ENCODE measurements around the gene PCSK6. TPM values are rescaled to one million over a fixed set of nuclear protein-coding genes. Genes with fewer than 3 reads are reported as not detected.
A peak's percentile ranks its signal among the peaks of the same experiment; 100 is the strongest.

The PCSK6 gene
- polyA plus RNA-seq, 3 donors, result 0.05 to 0.10 TPM; not detected in 1

DNA sequence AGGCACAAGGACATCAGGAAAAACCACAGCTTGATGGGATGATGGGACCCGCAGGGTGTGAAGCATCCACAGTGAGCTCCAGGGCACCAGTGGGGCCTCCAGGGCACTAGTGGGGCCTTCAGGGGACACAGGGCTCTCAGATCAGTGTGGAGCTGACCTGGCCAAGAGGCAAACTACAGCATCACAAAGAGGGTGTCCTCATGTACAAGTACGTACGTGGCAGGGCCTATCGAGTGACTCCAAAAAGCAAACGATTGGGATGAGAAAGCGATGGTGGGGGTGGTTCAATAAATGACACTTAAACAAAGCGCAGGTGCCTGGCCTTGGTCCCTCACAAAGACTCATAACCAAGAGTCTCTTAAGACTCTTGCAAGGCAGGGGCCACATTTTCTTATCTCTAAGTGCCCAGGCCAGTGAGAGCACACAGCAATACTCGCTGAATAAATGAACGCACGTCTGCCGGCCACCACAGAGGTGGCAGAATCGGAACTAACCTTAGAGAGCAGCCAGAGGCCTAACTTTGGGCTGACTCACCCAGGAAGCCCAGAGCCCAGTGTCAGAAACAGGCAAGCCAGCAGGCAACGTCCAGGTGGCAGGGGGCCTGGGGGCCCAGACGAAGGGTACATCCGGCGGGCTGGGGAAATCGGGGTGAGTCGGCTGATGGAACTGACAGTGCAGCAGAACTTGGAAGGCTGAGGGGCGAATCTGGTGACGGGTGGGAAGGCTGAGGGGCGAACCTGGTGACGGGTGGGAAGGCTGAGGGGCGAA, 8.7 kb downstream of the PCSK6 start:
- Mint-ChIP-seq H3K36me3 (no peaks in the 10 kb centered on the region), H3K9me3 (peaks cover 0 to 1% (median 0%) of the 10 kb centered on the region in 7 donors), H3K27ac (no peak overlapping the region), H3K27me3 (ENCODE audit: low read depth in 3 of 3) (peaks cover 11 to 37% (median 16%) of the 10 kb centered on the region in 3 donors), H3K4me1 (no peaks in the 10 kb centered on the region), H3K4me3 (peak overlapping the region in 1 of 2 donors; percentile 61)
- no peaks in the 10 kb centered on the region for H3K9me3 ChIP-seq (replicated peaks in 1 of 2; ENCODE audit: control insufficient read depth in 1 of 2, insufficient read depth in 1 of 2, low read length in 2 of 2)
- no peak for DNase-seq
- no peak overlapping the region for H2AFZ ChIP-seq (ENCODE audit: insufficient read depth, low read depth, low read length, poor library complexity, severe bottlenecking)
- H3K4me3 ChIP-seq (replicated peaks in 1 of 3; ENCODE audit: low read depth in 2 of 3, low read length in 3 of 3), result no peak overlapping the region
- intact Hi-C loops (cut with micrococcal nuclease), result no loop called here
- 80% methylated on average over 18 of the region's 23 CpGs for WGBS (ENCODE audit: insufficient coverage)
- no peaks in the 10 kb centered on the region for H3K79me2 ChIP-seq (ENCODE audit: insufficient read depth, low read length)
- no peak overlapping the region for H3K9ac ChIP-seq (ENCODE audit: insufficient read depth, low read length, poor library complexity, severe bottlenecking)
- no peaks in the 10 kb centered on the region for H4K20me1 ChIP-seq (ENCODE audit: insufficient read depth, low read length)
- H3K4me1 ChIP-seq (ENCODE audit: control insufficient read depth in 1 of 2, insufficient read depth in 2 of 2, low read length in 2 of 2), result no peaks in the 10 kb centered on the region
- no peaks in the 10 kb centered on the region for H3K36me3 ChIP-seq (replicated peaks in 1 of 2; ENCODE audit: control insufficient read depth in 1 of 2, insufficient read depth in 2 of 2, low read length in 2 of 2)
- peaks cover 3 to 4% of the 10 kb centered on the region in 2 donors for H3K27me3 ChIP-seq (ENCODE audit: control insufficient read depth in 2 of 2, insufficient read depth in 2 of 2, low read length in 2 of 2)
- no peak for TF ChIP-seq CTCF (IDR thresholded peaks at IDR 0.05)
- no peak overlapping the region for H3K27ac ChIP-seq (ENCODE audit: low read depth in 1 of 2, low read length in 2 of 2)
- H3K4me2 ChIP-seq (replicated peaks; ENCODE audit: extremely low read depth, low read length, poor library complexity, severe bottlenecking), result no peak overlapping the region

DNA sequence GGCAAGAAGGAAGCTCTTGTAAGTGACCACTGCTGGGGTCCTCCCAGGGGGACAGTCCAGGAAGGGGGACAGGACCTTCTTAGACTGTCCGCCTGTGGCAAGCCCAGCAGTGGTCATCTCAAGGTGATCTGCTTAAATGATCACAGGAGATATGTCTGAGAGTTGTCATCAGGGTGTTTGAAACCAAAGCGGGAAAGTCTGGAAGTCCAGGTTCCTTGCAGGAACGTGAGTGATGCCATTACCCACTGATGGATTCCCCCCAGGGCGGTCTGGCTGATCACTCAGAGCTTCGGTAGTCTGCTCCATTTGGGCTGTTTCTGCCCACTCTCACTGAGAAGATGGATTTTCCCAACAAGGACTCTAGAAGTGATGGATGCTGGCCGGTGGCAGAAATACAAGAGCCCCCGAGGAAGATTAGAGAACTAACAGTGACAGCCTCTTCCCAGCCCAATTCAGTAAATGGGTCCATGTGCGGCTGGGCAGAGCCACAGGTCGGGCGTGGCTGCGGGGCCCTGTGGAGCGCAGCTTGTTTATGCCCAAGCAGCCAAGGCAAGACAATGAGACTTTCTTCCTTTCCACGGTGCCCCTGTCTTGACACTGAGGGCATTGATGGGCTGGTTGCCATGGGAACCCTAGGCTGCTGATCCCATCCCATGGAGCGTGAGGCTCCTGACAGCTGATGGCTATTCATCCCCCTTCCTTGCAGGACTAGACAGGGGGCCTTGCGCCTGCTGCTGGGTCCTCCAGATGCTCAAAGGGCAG, 9.5 kb downstream of the PCSK6 start:
- H4K20me1 ChIP-seq (ENCODE audit: insufficient read depth, low read length), result no peaks in the 10 kb centered on the region
- Mint-ChIP-seq H3K36me3 (no peaks in the 10 kb centered on the region), H3K27ac (no peak overlapping the region), H3K9me3 (peaks cover 0 to 1% (median 0%) of the 10 kb centered on the region in 7 donors), H3K27me3 (ENCODE audit: low read depth in 3 of 3) (peaks cover 8 to 33% (median 10%) of the 10 kb centered on the region in 3 donors), H3K4me1 (no peaks in the 10 kb centered on the region), H3K4me3 (no peak overlapping the region)
- DNase-seq, result no peak
- H2AFZ ChIP-seq (ENCODE audit: insufficient read depth, low read depth, low read length, poor library complexity, severe bottlenecking), result no peak overlapping the region
- 96% methylated on average over 14 of the region's 15 CpGs for WGBS (ENCODE audit: insufficient coverage)
- TF ChIP-seq CTCF (IDR thresholded peaks at IDR 0.05), result no peak
- no peaks in the 10 kb centered on the region for H3K4me1 ChIP-seq (ENCODE audit: control insufficient read depth in 1 of 2, insufficient read depth in 2 of 2, low read length in 2 of 2)
- no peaks in the 10 kb centered on the region for H3K27me3 ChIP-seq (ENCODE audit: control insufficient read depth in 2 of 2, insufficient read depth in 2 of 2, low read length in 2 of 2)
- H3K79me2 ChIP-seq (ENCODE audit: insufficient read depth, low read length), result no peaks in the 10 kb centered on the region
- intact Hi-C loops (cut with micrococcal nuclease), result no loop called here
- H3K4me2 ChIP-seq (replicated peaks; ENCODE audit: extremely low read depth, low read length, poor library complexity, severe bottlenecking), result no peak overlapping the region
- no peak overlapping the region for H3K9ac ChIP-seq (ENCODE audit: insufficient read depth, low read length, poor library complexity, severe bottlenecking)
- no peak overlapping the region for H3K27ac ChIP-seq (ENCODE audit: low read depth in 1 of 2, low read length in 2 of 2)
- no peak overlapping the region for H3K4me3 ChIP-seq (replicated peaks in 1 of 3; ENCODE audit: low read depth in 2 of 3, low read length in 3 of 3)
- no peaks in the 10 kb centered on the region for H3K9me3 ChIP-seq (replicated peaks in 1 of 2; ENCODE audit: control insufficient read depth in 1 of 2, insufficient read depth in 1 of 2, low read length in 2 of 2)
- no peaks in the 10 kb centered on the region for H3K36me3 ChIP-seq (replicated peaks in 1 of 2; ENCODE audit: control insufficient read depth in 1 of 2, insufficient read depth in 2 of 2, low read length in 2 of 2)

All from CD14-positive monocyte (primary cell).